ENCODE data around the gene DSPP.
A peak's percentile ranks its signal among the peaks of the same experiment; 100 is the strongest.
"Not testable (repeated sequence)": the region's sequence is repeated elsewhere in the genome, so short reads cannot be mapped to it uniquely, and the experiment has no call there.

The DSPP gene

DNA sequence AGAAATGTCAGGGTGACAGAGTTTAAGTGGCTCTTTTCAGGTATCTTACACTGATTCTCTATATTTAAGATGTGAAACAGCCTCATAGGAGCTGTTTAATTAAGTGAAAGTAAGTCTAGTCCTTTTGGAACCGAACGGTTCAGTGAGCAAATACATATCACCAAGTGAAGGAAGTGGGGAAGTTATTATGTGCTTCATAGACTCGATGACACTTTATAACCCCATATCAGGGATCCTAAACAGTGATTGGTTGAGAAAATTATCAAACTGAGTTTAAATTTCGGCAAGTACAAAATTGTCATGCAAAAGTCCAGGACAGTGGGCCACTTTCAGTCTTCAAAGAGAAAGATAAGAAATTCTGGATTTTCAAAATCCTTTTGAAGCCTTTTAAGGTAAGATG is at the start of gene DSPP:
Gene DSPP, plus strand, starts transcription at position 301 of the 400 bp plus-strand sequence. CDS start 2,380 bp downstream, outside the sequence.
- no peak for DNase-seq (ENCODE audit: low spot score)

DNA sequence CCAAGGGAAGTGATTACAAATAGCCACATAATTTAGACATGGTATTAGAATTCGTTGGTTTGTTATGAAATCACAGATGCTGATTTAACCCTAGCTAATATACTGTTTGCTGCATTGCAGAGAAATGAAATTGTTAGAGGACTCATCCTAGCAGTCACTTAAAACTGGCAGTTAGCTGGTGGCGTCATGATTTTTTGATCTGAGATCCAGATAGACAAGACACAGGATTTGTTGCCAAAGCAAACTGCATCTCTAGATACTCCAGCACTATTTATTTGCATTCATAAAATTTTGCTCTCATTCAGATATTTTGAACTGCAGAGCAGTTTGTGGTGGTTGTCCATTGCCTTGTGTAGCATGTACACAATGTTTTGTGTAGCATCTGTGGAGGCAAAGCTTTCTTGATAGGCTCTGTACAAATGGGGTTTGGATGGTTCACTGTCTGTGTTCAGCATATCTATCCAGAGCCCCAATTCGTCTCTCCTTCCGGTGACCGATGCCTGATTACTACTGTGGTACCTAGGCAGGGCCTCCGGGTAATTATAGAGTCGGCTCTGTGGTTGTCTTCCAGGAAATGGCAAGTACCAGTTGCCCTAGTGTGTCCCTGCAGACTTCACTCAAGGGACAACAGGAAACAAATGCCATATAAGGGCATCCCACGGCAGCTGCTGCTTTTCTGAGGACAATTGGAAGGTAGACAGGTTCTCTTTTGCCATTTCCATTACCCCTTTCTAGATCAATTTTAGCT is 49.1 kb upstream of the DSPP start:
- no peak for DNase-seq (ENCODE audit: low spot score)

DNA sequence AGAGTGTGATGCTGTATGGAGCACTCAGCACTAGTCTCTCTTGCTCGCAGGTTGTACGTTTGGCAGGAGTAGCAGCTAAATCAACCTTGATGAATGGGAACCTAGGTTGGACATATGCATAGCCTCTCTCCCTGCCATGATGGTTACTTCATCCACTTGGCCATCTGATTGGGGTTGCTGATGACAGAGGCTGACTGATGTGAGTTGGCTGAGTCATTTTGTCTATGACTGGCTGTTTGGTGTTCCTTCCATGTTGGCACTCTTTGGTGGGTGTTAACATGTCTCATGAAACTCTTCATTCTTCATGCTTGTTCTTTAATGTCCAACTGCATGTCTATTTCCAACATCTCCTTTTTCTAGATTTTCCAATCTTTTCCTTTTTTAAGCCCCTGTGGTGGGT is 47.5 kb upstream of the DSPP start:
- no peak for DNase-seq (ENCODE audit: low spot score)

DNA sequence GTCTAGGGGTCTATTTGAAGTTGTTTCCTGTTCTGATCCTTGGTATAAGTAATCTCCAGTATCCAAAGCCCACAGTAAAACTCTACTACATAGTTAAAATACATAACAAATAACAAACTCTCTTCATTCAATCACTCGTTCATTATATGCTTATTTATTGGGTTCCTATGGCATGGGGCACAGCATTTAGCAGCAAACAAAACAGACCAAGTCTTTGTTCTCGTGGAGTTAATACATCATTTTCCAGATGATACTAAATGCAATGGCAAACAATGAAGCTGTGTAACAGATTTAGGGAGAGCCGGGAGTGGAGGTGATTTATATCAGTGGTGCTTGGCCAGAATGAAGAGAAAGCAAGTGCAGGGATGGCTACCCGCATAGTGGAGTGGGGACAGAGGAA is 42.6 kb upstream of the DSPP start:
- no peak for DNase-seq (ENCODE audit: low spot score)

DNA sequence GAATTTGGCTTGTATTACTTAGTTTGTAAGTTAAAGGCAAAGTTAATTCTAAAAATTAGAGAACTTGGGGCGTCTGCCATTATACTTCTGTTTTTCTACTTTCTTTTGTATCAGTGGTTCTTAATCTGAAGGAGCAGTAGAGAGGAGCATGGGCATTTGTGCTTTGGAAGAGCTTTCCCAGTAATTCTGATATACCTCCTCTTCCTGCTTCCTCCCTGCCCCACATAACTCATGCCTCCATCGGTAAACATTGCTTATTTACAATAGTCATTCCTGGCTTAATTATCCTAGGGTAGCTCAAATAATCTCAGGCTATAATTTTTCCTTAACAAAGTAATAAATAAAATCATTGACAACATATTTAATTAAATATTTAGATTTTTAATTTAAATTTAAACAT is 42.1 kb upstream of the DSPP start:
- no peak for DNase-seq (ENCODE audit: low spot score)

DNA sequence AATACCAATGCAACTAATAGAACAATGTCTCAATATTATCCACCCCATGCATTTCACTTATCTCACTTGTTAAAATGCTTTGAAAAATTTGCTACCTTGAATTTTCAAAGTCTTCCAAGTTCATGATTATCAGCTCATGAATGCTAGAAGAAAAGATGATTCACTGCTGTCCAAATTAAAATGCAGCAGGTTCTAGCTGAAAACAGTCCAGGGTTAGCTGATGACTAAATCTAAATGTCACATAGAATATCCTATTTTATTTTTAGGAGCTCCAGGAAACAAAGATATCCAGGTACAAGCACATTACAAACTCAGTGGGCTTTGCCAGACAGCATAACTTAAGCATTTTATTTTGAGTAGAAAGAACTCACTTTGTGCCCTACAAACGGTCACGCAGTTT is 41.1 kb upstream of the DSPP start:
- DNase-seq (ENCODE audit: low spot score): no peak

DNA sequence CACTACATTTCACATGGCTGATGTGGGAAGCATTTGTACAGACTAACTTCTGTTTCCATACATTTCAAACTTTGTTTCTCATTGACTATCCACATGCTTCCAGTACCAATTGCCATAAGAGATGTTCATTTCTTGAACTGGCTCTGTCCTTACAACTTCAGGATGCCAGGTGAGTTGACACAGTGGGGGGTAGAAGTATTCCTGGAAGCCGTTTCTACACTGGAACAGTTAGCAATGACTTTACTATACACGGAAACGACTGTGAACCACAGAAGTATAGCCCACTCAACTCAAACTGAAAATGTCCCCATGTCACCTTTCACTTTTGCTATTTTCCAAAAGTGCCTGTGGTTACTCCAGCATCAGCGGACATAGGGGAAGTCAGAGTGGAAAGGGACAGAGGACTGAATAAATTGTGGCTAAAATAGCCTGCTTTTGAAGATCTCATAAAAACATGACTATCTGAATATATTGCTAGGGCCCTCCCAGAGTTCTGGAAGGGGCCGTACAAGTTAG is 38.0 kb upstream of the DSPP start:
- DNase-seq (ENCODE audit: low spot score): no peak

DNA sequence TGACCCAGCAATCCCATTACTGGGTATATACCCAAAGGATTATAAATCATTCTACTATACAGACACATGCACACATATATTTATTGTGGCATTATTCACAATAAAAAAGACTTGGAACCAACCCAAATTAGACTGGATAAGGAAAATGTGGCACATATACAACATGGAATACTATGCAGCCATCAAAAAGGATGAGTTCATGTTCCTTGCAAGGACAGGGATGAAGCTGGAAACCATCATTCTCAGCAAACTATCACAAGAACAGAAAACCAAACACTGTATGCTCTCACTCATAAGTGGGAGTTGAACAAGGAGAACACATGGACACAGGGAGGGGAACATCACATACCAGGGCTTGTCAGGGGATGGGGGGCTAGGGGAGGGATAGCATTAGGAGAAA is 34.0 kb upstream of the DSPP start:
- DNase-seq (ENCODE audit: low spot score): not testable (repeated sequence)

DNA sequence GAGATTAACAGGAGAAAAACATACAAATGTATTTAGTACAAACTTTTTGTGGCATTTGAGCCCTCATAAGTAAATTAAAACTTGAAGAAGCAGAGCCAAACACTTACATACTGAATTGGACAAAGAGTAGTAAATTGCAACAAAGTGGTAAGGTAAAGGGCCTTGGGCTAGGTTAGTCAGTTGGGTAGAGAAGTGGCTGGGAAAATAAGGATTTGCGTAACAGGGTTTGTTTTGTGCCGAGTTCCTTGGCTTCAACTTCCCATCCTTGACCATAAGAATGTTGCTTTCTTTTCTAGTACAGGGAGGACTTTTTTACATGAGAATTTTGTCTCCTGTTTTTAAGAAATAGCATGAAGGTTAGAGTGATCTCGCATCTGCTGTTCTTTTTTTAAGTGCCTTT is 33.3 kb upstream of the DSPP start:
- DNase-seq (ENCODE audit: low spot score): no peak

DNA sequence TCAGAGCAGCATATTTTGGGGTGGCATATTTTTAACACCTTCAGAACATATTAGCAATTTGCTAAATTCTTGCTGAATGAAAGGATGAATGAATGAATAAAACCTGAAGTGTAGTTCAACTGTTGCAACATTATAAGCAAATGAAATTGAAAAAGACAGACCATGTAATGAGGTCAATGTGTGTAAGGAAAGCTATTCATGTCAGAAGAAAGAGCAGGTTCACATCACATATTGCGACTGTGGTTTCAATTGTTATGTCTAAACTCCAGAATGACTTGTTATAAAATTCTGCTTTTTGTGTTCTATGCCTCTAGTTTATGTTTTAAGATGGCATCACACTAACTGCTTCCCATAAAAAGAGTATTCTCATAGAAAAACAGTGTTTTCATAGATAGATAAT is 32.9 kb upstream of the DSPP start:
- no peak for DNase-seq (ENCODE audit: low spot score)

DNA sequence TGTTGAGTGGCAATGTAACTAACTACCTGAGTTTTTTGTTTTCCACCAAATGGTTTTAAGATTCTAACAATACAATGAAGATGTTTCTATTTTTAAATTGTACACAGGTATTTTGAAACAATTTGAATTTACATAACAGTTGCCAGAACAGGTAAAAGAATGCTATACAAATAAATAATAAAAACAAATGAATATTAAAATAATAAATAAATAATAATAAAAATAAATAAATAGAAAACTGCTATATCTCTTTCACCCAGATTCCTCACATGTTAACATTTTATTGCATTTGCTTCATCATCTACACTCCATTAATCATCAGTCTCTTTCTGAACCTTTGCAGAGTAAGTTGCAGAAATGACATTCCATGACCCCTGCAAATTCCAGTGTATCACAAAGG is 32.3 kb upstream of the DSPP start:
- no peak for DNase-seq (ENCODE audit: low spot score)

DNA sequence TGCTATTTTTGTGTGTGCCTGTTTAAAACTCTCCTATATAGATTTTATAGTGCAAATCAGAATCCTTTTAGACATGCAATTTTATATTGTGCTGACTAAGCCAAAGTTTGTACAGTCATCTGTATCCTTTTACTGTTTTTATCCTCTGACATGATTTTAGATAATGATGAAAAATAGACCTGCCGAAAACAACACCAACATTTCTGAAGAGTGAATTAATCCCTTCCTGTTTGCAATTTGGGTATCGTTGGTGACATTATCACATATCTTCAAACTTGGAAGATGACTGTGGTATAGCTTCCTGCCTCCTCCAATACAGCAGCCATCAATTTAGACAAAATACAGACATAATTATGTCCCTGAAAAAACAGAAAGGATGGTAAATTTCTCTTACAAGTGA is 28.9 kb upstream of the DSPP start:
- no peak for DNase-seq (ENCODE audit: low spot score)

DNA sequence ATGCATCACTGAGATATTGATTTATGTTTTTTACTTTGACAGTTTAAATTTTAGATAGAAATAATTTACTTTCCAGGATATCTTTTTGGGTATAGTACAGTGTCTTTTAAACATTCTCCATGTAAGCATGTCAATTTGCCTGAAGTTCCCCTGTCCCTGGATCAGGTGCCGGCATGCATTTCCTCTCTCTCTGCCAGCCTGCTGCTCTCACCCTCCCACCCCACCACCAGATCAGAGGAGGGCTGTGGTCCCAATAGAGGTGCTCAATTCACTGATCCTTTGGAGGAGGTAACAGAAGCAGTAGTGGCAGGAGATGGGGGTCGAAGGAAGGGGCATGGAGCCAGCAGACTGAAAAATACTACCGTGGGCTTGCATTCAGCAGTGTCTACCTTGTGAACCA is 28.3 kb upstream of the DSPP start:
- no peak for DNase-seq (ENCODE audit: low spot score)

DNA sequence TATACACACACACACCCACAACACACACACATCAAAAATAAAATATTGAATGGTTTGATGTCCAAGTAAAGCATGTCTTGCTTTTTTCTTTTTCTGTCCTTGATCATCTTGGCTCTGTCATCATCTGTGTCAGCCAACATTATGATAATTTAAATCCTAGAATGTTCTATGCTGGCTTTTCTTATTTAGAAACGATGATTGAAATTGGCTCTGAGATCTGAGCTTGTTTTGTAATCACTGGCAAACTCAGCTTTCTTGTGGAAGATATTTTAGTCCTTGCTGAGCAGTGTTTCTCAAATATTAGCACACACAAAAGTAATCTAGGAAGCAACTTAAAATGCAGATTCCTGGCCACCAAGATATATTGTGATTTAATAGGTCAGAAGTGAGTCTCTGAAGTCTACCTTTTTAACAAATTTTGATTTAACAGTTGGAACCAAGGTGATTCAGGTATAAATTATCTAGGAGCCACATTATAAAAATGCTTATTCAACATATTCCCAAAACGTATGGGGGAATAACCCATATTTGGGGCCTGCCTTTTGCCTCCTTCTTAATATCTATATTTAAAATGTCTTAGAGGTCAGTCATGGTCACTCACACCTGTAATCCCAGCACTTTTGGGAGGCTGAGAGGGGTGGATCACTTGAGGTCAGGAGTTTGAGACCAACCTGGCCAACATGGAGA is 24.0 kb upstream of the DSPP start:
- no peak for DNase-seq (ENCODE audit: low spot score)

DNA sequence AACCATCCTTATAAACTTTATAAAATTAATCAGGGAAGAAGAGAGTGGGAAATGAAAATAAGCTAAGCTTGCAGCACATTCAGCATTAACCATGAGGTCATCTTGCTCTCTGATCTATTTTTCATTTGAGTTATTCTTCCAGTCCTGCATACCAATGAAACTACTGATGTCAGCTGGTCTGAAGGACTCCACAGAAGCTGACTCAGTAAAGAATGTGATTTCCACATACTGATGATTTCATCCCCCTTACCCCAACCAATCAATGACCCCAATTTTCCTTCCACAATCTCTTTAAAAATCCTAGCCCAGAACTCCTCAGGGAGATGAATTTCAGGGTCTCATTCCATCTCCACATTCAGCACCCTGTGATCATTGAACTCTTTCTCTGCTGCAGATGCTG is 18.8 kb upstream of the DSPP start:
- DNase-seq (ENCODE audit: low spot score): no peak

DNA sequence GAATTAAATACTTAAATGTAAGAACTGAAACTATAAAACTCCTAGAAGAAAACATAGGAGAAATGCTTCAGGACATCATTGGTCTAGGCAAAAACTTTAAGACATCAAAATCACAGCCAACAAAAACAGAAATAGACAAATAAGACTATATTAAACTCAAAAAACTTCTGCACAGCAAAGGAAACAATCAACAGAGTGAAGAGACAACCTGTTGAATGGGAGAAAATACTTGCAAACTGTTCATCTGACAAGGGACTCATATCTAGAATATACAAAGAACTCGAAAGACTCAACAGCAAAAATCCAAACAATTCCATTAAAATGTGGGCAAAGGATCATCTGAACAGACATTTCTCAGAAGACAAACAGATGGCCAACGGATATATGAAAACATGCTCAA is 16.2 kb upstream of the DSPP start:
- DNase-seq (ENCODE audit: low spot score): no peak

DNA sequence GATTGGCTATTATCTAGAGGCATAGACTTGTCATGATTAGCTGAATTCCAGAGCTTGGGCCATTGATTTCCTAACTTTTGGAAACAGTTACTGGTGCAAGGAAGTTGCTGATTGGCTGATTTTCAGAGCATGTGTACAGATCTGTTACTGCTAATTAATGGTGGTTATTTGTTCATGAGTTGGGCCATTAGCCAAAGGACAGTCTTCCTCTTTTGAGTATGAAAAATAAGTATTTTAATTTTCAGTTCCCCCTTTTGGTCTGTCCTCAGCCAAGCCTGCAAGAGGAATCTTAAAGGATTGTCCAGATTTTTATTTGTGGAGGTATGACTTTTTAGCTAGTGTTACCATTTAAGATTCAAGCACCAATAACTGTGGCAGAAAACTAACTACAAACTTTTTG is 7.0 kb upstream of the DSPP start:
- no peak for DNase-seq (ENCODE audit: low spot score)

DNA sequence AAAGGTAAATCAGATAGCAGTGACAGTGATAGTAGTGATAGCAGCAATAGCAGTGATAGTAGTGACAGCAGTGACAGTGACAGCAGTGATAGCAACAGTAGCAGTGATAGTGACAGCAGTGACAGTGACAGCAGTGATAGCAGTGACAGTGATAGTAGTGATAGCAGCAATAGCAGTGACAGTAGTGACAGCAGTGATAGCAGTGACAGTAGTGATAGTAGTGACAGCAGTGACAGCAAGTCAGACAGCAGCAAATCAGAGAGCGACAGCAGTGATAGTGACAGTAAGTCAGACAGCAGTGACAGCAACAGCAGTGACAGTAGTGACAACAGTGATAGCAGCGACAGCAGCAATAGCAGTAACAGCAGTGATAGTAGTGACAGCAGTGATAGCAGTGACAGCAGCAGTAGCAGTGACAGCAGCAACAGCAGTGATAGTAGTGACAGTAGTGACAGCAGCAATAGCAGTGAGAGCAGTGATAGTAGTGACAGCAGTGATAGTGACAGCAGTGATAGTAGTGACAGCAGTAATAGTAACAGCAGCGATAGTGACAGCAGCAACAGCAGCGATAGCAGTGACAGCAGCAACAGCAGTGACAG is 6.1 kb downstream of the DSPP start:
- no peak for DNase-seq (ENCODE audit: low spot score)

DNA sequence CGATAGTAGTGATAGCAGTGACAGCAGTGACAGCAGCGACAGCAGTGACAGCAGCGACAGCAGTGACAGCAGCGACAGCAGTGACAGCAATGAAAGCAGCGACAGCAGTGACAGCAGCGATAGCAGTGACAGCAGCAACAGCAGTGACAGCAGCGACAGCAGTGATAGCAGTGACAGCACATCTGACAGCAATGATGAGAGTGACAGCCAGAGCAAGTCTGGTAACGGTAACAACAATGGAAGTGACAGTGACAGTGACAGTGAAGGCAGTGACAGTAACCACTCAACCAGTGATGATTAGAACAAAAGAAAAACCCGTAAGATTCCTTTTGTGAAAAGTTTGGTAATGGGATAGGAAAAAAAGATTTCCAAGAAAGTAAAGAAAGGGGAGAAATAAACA is 7.9 kb downstream of the DSPP start:
- DNase-seq (ENCODE audit: low spot score): no peak

DNA sequence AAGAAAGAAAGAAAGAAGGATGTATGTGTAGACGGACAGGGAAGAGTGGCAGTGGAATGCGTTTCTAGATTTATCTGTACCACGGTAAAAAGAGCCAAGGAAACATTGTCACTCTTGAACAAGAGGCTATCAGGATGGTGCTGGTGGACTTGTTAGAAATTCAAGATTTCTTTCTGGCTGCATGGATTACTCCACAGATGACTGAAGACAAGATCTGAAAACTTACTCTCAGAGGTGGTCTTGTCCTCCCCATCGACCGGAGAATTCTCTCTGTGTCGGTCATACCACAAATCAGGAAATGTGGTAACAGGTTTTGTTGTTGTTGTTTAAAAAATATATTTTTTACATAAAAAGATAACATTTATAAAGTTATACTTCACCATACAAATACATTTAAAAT is 11.8 kb downstream of the DSPP start:
- no peak for DNase-seq (ENCODE audit: low spot score)

DNA sequence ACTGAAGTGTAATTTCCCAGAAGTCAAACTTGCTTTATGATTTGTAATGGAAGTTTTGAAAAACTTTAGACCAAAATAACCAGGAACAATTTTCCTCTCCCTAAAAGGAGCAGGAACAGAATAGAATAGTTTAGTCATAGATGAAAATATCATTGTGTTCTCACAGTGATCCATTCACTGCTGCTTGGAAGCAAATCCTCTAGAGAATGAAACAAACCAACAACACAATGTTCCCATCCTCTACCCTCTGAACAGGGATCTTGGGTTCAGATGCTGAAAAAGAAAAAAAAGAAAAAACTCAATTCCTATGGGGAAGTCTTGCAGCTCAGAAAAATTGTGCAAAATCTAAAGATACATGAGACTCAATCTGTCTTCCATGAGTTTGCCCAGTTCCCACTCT is 12.2 kb downstream of the DSPP start:
- peak; percentile 34 for DNase-seq (ENCODE audit: low spot score)

DNA sequence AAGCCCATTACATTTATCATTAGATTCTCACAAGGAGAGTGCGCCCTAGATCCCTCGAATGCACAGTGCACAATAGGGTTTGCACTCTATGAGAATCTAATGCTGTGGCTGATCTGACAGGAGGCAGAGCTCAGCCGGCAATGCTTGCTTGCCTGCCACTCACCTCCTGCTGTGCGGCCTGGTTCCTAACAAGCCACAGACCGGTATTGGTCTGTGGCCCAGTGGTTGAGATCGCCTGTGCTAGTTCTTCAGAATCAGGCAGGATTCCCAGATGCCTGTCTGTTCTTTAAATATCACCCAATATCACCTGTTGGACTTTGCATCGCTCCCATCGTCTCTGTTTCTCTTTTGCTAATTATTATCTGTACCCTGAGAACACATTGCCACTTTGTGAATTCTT is 14.0 kb downstream of the DSPP start:
- peak; percentile 10 for DNase-seq (ENCODE audit: low spot score)

DNA sequence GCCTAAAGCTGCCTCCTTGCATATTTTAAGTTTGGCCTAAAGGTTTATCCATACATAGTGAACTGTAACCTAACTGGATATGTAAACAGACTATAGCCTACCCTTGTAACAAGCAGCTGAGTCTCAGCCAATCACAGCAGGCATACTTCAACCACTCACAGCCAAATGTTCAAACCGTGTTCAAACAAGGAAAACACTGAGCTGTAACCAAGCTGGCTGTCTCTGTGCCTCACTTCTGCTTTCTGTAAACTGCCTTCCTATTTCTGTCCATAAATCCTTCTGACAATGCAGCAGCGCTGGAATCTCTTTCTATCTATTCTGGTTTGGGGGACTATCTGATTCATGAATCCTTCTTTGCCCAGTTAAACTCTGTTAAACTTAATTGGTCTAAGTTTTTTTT is 16.4 kb downstream of the DSPP start:
- DNase-seq (ENCODE audit: low spot score): peak; percentile 10

Measured in Ammon's horn (tissue), 1 donor.